NCI-H226 (cell line): ENCODE measurements around the gene MDFI.

Experiments used
- DNase-seq: peaks from one replicate; pipeline ENCODE4 v3.0.0-alpha.2; 2015

MDFI gene

DNA sequence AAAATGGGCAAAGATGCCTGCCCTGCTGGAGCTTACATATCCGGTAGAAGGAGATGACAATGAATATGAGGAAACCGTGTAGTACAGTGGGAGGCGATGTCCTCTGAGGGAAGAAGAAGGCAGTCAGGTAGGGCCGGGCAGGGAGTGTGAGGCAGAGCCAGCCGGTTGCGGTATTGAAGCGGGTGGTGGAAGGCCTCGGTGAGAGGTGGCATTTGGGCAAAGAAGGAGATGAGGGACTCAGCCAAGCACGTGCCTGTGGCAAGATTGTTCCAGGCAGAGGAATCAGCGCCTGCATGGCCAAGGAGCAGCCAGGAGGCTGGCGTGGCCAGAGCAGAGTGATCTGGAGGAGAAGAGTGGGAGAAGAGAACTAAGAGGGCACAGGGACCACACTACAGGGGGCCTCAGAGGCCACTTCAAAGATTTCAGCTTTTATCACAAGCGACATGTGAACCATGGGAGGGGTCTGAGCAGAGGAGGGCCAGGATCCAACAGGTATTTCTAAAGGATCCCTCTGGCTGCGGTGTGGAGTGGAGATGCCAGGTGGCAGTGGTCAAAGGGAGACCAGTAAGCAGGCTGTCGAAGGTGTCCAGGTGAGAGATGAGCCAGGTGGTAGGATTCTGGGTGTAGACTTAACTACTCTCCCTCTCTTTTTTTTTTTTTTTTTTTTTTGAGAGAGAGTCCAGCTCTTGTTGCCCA lies 13.8 kb downstream of the MDFI start:
- no peak for DNase-seq

DNA sequence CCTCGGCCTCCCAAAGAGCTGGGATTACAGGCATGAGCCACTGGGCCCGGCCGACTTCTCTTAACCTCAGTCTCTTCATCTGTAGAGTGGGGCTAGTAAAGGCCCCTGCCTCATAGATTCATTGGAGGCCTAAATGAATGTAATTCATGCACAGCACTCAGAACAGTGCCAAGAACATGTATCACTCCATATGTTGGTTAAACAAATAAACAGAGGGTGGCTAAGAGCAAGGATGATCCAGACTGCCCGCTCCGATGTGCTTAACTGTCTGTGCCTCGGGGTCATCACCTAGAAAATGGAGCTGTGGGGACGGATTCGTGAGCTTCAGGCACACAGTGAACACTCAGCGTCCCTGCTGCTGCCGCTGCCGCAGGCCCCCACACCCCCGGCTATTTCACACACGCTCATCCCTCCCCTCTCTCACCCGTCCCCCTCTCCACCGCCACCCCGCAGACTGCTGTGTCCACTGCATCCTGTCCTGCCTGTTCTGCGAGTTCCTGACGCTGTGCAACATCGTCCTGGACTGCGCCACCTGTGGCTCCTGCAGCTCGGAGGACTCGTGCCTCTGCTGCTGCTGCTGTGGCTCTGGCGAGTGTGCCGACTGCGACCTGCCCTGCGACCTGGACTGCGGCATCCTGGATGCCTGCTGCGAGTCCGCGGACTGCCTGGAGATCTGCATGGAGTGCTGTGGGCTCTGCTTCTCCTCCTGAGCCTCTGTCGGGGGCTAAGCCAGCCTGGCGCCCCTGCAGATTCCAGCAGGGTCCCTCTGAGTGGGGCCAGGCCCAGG lies 14.8 kb downstream of the MDFI start:
- no peak for DNase-seq

DNA sequence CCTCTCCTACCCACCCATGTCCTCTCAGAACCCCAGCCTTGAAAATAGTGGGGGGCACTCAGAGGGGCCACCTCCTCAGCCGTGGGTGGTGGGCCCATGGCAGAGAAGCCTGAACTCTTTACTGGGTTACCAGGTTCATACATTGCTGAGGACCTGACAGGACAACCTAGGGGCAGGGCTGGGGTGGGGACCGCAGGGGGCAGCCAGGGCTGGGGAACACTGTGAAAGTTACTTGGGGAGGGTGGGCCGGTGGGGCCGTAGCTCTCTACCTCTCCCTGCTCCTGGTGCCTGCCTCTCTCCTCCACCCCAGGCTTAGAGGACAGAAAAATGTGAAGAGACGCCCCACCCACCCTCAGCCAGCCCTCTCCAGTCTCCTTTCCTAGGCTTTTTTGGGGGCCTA lies 15.4 kb downstream of the MDFI start:
- DNase-seq = no peak

DNA sequence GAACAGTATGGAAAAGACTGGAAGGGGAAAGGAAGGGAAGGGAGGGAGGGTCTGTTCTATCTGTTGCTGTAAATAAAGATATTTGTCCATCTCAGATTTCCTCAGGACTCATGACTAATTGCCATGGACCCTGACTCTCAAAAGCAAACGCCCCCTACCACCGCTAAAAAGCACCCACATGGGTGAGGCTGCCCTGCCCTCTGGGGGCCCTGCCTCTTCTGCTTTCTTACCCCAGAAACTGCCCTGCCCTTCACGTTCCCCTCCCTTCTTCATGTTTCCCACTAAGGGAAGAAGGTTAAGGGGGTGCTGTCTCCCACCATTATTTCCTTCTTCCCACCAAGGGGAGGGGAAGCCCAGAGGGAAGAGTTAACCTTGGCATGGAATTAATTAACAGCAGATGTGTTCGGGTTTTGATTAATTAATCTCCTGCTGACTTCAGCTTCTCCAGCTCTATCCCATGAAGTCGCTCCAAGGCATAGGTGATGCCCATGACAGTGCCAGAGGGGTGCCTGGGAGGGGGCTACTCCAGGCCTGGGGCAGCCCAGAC lies 16.0 kb downstream of the MDFI start:
- no peak for DNase-seq

DNA sequence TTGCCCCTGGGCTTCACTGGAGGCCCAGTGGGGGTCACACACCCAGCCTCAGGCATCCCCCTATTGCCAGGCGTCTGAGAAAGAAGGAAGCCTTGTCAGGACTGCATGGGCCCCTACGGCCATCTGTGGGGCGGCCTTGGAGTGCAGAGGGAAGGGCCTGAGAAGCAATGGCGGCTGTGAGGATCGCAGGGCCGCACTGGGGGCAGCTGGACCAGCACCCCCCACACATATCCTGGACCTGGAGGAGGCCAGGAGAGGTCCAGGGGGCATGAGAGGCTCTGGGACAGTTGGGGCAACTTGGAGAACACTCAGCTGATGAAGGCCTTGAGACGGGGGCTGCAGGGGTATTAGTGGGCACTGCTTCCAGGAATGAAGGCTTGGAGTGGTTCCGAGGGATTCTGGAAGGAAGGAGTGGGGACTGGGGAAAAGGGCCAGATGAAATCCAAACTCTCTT lies 16.5 kb downstream of the MDFI start:
- no peak for DNase-seq

DNA sequence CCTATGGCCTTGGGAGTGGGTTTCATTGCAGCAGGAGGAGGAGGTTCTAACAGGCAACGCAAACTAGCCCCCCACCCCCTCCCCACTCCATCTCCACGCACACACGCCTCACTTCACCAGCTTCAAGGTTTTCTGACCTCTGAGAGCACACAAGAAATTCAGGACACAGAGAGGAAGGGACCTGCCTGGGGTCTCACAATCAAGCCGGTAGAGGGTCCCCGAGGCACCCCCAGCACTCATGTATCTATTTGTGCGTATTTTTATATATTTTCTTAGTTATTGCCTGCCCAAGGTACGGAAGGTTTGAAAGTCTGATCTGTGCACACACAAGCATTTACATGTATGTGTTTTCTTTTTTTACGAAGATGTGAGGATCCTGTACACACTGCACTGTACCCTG lies 16.9 kb downstream of the MDFI start:
- no peak for DNase-seq

DNA sequence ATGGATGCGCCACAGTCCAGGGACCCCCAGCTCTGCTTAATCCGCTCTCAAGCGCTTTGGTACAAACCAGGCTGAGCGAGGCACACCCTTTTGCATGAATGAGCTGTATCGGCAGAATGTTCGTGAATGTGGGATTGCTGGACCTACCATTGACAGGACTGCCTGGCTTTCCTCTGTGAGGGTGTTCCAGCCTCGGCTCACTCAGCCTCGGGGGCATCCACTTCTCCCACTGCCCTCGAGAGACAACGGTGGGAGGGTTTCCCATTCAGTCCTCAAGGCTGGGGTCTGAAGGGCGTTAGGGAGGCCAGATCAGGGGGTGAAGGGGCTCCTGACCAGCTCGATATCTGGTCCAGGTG lies 17.4 kb downstream of the MDFI start:
- no peak for DNase-seq

DNA sequence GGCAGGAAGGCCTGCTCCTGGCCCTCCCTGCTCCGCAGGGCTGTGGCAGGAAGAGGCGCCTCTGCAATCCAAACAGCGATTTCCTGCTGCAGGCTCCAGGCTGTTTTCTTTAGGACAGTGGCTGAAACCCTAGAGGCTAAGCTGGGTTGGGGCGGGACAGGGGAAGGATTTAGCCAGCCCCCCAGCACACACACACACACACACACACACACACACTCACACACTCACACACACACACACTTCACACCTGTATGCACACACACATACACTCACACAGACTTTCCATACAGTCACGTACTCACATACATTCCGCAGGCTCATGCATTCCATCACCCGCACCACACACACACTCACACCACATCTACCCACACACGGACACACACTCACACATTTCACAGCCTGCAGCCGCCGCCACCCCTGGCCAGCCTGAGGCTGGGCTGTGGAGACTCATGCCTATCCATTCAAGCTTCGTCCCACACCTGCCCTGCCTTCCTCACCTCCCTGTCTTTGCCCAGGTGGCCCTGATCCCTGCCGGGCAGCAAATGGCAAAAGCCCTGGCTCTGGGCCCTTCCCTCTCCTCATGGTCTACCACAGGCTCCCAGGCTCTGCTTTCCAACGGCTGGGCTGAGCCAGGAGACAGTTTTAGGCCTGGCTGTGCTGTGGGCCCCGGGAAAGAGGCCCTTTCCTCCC lies 17.9 kb downstream of the MDFI start:
- DNase-seq = no peak

DNA sequence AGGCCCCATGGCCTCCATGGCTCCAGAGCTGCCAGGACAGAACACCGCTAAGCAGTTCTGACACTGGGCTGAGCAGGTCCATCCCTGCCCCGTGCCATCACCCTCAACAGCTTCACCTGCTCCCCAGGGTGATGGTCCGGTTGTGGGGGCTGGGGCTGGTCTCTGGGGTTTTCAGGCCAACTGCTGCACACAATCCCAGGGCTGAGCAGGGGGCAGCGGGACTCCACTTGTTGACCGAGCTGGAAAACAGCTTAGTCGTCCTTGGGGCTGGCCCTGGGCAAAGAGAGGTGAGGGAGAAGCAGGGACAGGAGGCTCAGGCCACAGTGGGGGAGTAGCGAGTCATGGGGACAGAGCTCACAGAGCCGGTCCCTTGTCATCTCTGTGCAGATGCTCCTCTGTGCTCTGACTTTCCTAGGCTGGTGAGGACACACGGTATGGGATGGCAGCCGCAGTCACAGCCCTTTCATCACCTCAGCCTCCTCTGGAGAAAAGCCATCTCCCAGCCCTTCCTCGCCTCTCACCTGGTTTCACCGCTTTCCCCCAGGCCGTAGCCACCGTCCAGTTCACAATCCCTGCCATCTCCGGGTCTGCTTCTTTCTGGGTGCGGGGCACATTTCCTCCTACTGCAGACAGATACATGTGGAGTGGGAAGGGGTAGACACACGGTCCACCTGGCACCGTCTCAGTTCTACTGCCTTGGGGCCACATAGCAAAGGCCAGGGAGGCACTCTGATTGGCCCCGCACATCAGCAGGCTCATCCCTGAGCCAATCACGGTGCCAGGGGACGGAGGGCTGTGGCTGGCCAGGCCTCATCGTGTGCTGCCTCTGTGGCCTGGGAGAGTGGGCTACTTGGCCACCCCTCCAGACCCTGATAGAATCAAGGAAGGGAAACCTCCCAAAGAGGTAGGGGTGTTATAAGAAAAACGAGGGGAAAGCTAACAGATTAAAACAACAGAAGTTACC lies 19.1 kb downstream of the MDFI start:
- DNase-seq = no peak

DNA sequence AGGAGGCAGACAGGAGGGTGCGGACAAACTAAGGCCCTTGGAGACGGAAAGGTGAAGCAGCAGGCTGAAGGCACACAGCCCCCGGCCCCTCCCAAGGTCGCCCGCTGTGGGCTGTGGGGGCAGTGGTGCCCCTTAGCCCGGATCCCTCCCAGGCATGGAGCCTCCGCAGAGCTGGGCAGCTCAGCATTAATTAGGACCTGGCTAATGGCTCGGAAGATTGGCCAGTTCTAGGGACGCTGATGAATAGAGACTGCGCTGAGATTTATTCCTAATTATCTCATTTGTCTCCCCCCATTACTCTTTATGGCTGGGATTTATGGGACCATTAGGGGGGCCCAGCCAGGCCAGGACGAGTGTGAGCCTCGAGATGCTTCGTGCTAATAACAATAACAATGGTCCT lies 20.4 kb downstream of the MDFI start:
- DNase-seq = no peak

DNA sequence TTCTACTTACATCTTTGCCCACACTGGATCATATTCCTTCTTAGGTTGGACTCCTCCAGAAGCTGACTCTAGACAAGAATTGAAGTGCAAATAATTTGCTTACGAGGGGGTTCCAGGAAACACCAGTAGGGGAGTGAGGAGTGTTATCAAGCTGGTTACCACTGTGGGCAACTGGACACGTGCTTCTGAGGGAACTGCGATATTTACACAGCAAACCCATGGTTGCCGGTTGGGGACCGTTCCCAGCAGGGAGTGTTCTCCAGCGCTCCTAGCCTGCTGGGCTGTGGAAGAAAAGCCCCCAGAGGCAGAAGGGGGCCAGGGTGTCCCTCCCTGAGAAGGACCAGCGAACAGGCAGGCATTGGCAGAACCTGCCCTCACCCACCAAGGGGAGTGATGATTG lies 21.7 kb downstream of the MDFI start:
- no peak for DNase-seq

DNA sequence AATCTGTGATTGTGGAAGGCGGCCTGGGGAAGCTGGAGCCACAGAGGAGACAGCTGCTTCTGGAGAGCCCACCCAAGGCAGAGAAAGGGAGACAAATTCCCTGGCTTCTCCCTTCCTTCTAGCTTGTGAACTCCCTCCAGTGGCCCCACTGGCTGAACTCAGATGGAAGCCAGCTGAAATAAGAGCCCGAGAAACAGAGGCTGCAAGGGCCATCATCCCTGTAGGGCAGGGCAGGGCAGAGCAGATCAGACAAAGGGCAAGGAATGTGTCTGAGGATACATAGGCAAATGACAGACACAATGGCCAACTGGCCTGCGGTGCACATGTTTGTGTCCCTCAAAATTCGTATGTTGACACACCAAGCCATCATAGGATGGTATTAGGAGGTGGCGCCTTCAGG lies 25.3 kb downstream of the MDFI start:
- DNase-seq = no peak

DNA sequence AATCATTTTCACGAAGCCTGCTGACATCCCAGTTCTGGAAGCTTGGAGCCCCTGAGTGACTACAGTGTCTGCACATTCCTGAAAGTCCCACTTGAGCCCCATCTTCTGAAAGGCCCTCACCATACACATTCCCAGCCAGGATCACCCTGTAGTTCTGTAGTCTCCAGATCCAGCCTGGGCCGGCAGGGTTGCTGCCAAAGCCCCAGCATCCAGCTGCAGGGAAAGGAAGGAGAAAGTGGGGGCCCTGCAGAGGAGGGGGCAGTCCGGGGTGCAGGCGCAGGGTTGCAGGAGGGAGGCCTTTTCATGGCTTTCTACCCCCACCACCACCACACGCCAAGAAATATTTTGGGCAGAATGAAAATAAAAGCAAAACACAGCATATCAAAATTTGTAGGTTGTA lies 26.0 kb downstream of the MDFI start:
- DNase-seq = no peak

DNA sequence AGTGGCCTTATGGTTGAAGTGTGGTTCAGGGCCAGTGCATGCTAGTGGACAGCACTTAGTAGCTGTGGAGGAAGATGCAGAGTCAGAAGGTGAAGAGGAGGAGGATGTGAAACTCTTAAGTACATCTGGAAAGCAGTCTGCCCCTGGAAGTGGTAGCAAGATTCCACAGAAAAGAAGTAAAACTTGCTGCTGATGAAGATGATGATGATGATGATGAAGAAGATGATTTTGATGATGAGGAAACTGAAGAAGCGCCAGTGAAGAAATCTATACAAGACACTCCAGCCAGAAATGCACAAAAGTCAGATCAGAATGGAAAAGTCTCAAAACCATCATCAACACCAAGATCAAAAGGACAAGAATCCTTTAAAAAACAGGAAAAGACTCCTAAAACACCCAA lies 28.9 kb downstream of the MDFI start:
- DNase-seq = no peak

DNA sequence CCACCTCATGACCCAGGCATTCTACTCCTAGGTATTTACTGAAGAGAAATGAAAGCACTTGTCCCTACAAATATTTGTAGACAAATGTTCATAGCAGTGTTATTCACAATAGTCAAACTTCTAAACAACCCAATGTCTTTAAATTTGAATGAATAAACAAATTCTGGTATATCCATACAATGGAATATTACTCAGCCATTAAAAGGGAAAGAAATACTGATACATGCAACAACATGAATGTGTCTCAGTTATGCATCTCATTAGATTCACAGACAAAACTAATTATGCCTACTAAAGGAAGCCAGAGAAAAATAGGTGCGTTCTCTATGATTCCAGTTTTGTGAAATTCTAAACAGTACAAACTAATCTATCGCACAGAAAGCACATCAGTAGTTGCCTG lies 30.7 kb downstream of the MDFI start:
- DNase-seq = no peak

DNA sequence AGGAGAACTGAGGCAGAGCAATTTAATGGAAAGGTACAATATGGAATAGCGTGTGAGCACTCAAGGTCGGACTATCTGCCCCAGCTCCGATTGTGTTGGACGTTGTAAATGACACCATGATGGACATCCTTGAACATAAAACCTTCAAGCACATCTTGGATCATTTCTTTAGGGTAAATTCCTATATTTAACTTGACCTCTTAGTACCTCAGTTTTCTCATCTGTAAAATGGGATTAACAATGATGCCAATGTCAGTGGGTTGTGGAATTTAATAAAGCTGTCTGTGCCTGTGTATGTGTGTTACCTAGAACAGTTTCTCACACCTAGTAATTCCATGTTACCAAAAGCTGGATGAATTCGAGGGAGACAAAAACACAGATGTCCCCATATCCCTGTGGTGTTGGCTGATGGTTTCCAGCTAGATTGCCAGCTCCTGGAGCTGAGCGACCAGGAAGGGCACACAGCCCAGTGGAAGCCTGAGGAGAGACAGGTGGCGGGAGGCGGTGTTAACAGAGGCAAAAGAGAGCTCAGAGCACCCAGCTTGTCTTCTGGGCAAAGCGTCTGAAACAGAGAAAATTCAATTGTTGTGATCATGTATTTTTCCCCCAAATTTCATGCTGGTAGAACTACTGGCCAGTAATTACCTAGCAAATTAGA lies 32.6 kb downstream of the MDFI start:
- no peak for DNase-seq

DNA sequence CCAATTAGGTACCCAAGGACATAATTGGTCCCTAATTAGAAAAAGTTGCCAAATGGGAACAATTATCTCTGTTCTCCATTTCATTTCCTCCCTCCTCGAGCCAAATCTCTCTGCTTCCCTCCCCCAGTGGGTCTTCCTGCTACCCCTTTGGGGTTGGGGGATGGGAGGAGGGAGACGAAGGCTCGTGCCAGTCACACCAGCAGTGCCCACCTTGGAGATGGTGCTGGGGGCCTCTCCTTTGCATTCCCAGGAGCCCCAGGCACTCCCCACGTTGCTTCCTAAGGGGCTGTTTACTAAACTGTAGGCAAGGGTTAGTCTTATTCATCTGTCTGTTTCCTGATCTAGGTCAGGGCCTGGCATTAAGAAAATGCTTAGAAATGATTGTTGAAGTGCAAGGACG lies 33.1 kb downstream of the MDFI start:
- DNase-seq = no peak

DNA sequence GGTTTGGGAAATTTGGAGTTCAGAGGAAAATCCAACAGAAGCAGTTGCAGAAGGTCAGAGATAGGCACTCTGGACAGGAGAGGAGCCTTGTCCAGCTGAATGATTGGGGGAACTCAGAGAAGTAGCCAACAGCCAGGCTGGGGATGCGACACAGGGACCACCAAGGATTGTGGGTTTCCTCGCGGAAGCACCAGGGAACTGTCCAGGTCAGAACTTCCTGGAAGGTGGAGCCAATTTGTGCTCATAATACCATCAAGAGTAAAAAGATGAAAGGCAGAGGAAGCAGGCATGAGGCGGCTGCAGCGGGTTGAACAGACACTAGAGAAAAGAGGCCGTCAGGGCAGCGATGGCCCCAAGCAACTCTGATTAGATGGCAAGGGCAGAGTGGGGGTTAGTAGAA lies 33.7 kb downstream of the MDFI start:
- no peak for DNase-seq

DNA sequence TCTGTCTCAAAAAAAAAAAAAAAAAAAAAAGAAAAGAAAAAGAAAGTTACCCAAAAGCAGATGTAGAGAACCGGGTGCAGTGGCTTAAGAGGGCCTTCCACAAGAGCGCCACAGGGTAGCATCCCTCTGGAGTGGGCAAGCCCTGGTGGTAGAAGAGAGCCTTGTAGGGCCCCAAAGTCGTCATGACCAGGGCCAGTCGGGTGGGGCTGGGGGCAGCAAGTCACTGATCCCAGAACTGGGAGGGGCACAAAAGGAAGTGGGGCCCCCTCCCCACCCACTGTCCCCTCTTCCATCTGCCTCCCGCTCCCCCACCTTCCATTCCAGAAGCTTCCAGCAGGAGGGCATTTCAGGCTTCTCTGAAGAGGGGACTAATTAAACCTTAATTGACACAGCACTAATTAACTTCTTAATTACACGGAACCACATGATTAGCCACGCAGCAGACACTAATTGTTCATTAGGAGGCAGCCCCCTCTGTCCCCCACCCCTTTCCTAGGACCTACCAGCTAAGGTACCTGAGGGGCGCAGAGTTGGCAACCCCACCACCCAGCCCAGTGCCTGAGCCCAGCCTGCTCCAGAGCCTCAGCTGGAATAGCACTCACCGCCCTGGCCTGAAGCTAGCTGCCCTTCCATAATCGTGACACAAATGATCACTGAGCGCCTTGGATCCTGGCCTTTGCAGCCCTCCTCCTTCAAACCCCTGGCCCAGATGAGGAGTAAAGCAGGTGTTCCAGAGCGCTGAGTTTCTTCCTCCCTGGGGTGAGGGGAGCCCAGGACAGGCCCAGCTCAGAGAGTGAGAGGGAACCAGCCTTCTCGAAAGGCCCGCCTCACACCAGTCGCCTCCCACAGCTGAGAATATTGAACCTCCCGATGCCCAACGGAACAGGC lies 34.8 kb downstream of the MDFI start:
- DNase-seq = no peak

DNA sequence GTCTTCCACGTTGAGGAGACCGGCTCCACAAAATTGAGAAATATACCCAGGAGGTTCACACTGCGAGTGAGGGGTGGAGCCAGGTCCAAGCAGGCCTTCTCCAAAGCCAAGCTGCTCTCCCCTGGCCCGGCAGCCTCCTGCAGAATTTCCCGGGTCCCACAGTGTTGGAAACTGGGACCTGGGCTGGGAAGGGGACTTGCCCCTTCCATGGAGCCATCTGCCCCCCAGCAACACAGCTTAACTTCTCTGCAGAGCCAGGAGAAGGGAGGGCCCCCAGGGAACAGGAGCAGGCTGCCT lies 35.4 kb downstream of the MDFI start:
- no peak for DNase-seq
